K562 (cell line): ENCODE measurements around the gene DAPK2.

ENCODE experiments used
- CCNT2 ChIP-seq: IDR thresholded peaks from 2 replicates; pipeline ENCODE4 v1.6.1; 2011; ENCODE audit warnings: borderline replicate concordance, low read depth, mild to moderate bottlenecking, moderate library complexity, mixed read lengths, low read length; ENCODE audit not compliant: insufficient read length; ENCODE audit errors: extremely low read depth
- EP300 ChIP-seq: IDR thresholded peaks from 2 replicates; pipeline ENCODE4 v1.6.1; 2012; ENCODE audit warnings: low read length, improper control_type of control experiment
- MTA3 ChIP-seq: fragments of 450-650 bp; formaldehyde crosslinking; IDR thresholded peaks from 2 replicates; pipeline ENCODE4 v1.6.1; 2017; ENCODE audit warnings: mild to moderate bottlenecking, borderline replicate concordance
- RFX5 ChIP-seq: IDR thresholded peaks from 2 replicates; pipeline ENCODE4 v1.6.1; 2011; ENCODE audit warnings: low read depth, mild to moderate bottlenecking, improper control_type of control experiment, low read length
- ZZZ3 ChIP-seq: fragments of 450-650 bp; IDR thresholded peaks from 2 replicates; pipeline ENCODE4 v1.6.1; 2016; ENCODE audit warnings: antibody characterized with exemption, mild to moderate bottlenecking, moderate library complexity
- TF ChIP-seq, protein P1 (sequence below), 3 experiments: IDR thresholded peaks in 2 of 3; conservative IDR thresholded peaks in 1 of 3; 2 replicates each; pipeline ENCODE4 v1.5.1; 2011 to 2012; ENCODE audit warnings: low read length in 3 of 3, mild to moderate bottlenecking in 3 of 3, control low read depth in 2 of 3, improper control_type of control experiment in 1 of 3, inconsistent platforms in 1 of 3, low read depth in 1 of 3, mixed read lengths in 1 of 3, moderate library complexity in 1 of 3; ENCODE audit not compliant: insufficient read depth in 2 of 3
- TF ChIP-seq, protein P2 (sequence below): fragments of 450-650 bp; formaldehyde crosslinking; IDR thresholded peaks from 2 replicates; pipeline ENCODE4 v1.4.0; 2020; ENCODE audit warnings: mild to moderate bottlenecking, mixed read lengths
- TF ChIP-seq, protein P3 (sequence below): sonication (generic); formaldehyde crosslinking; IDR thresholded peaks from 2 replicates; pipeline ENCODE4 v1.8.0; 2022; ENCODE audit warnings: mild to moderate bottlenecking, missing genetic modification reagents, borderline replicate concordance

DNA sequence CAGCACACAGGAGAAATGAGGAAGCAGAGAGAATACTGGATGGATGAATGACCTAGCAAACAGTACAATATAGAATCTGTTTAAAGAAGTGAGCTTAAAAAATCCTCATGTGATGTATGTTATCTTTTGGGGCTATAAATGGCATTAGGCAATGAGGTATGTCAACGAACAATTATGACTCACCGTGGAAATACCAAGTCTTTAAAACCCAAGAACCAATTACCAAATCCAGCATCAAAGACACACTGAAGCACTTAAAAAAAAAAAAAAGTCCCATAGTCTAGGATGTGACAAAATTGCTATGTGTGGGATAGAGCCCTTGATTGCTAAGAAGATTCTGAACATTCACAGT is 176.3 kb downstream of the DAPK2 start:
- TF ChIP-seq, protein P1, sequence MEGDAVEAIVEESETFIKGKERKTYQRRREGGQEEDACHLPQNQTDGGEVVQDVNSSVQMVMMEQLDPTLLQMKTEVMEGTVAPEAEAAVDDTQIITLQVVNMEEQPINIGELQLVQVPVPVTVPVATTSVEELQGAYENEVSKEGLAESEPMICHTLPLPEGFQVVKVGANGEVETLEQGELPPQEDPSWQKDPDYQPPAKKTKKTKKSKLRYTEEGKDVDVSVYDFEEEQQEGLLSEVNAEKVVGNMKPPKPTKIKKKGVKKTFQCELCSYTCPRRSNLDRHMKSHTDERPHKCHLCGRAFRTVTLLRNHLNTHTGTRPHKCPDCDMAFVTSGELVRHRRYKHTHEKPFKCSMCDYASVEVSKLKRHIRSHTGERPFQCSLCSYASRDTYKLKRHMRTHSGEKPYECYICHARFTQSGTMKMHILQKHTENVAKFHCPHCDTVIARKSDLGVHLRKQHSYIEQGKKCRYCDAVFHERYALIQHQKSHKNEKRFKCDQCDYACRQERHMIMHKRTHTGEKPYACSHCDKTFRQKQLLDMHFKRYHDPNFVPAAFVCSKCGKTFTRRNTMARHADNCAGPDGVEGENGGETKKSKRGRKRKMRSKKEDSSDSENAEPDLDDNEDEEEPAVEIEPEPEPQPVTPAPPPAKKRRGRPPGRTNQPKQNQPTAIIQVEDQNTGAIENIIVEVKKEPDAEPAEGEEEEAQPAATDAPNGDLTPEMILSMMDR (IDR thresholded peaks at IDR 0.05 in 2 of 3, conservative IDR thresholded peaks at IDR 0.05 in 1 of 3; ENCODE audit: insufficient read depth in 2 of 3, low read depth in 1 of 3, low read length in 3 of 3), result no peak
- TF ChIP-seq, protein P2, sequence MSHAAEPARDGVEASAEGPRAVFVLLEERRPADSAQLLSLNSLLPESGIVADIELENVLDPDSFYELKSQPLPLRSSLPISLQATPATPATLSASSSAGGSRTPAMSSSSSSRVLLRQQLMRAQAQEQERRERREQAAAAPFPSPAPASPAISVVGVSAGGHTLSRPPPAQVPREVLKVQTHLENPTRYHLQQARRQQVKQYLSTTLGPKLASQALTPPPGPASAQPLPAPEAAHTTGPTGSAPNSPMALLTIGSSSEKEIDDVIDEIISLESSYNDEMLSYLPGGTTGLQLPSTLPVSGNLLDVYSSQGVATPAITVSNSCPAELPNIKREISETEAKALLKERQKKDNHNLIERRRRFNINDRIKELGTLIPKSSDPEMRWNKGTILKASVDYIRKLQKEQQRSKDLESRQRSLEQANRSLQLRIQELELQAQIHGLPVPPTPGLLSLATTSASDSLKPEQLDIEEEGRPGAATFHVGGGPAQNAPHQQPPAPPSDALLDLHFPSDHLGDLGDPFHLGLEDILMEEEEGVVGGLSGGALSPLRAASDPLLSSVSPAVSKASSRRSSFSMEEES (CRISPR knock-in tag), result no peak
- TF ChIP-seq RFX5 (no peak), MTA3 (no peak), ZZZ3 (no peak), EP300 (no peak), CCNT2 (no peak)
- TF ChIP-seq, protein P3, sequence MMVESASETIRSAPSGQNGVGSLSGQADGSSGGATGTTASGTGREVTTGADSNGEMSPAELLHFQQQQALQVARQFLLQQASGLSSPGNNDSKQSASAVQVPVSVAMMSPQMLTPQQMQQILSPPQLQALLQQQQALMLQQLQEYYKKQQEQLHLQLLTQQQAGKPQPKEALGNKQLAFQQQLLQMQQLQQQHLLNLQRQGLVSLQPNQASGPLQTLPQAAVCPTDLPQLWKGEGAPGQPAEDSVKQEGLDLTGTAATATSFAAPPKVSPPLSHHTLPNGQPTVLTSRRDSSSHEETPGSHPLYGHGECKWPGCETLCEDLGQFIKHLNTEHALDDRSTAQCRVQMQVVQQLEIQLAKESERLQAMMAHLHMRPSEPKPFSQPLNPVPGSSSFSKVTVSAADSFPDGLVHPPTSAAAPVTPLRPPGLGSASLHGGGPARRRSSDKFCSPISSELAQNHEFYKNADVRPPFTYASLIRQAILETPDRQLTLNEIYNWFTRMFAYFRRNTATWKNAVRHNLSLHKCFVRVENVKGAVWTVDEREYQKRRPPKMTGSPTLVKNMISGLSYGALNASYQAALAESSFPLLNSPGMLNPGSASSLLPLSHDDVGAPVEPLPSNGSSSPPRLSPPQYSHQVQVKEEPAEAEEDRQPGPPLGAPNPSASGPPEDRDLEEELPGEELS (CRISPR knock-in tag), result no peak
